NCI-H146 (cell line): ENCODE measurements around the gene LAG3.

ENCODE experiments used
- DNase-seq: peaks from one replicate; lab custom pipeline; 2025; lab: John Stamatoyannopoulos, UW

The LAG3 gene

GRCh38 chr12:6790496-6791150, 18.3 kb downstream of the LAG3 start:
- DNase-seq = no peak

GRCh38 chr12:6791931-6792520, 19.7 kb downstream of the LAG3 start:
- no peak for DNase-seq

- DNase-seq = no peak
These were observed 20.3 kb downstream of the LAG3 start for GRCh38 chr12:6792522-6793201.

DNA sequence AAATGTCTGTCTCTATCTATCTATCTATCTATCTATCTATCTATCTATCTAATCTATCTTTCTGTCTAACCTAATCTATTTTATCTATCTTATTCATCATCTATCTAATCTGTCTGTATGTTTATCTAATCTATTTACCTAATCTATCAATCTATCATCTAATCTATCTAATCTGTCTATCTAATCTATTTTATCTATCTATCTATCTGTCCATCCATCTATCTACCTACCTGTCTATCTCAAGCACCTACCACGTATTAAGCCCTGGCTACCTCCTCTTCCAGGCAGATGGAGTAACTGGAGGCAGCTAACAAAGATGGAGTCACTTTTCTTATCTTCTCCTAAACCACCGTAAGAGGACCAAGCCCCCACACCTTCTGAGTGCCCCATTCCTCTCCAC, 22.8 kb downstream of the LAG3 start:
- DNase-seq = no peak

GRCh38 chr12:6796576-6796975, 24.3 kb downstream of the LAG3 start:
- no peak for DNase-seq

DNA sequence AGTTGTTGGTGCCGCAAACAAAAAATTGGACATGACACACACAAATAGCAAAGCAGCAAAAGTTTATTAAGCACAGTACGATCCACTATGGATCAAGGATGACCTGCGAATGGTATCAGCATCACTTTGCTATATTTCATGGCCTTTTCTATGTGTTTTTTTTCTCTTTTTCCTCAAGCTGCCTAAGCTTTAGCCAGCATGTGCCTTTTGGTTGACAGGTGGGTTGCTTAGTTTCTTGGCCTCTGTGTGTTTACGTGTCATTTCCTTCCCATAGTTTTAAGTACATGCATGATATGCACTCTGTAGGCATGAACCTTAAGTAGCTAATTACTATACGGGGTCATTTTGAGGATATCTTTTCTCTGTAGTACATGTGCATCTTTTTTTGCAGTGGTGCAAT, 26.8 kb downstream of the LAG3 start:
- DNase-seq = no peak

- no peak for DNase-seq
These were observed 34.9 kb downstream of the LAG3 start for GRCh38 chr12:6807170-6807569.

- DNase-seq = no peak
These were observed 36.7 kb downstream of the LAG3 start for GRCh38 chr12:6809056-6809455.

- DNase-seq = no peak
These were observed 38.4 kb downstream of the LAG3 start for GRCh38 chr12:6810758-6811157.

- no peak for DNase-seq
These were observed 41.0 kb downstream of the LAG3 start for GRCh38 chr12:6813363-6813762.

GRCh38 chr12:6816598-6816997, 44.3 kb downstream of the LAG3 start:
- DNase-seq = no peak

- no peak for DNase-seq
These were observed 44.8 kb downstream of the LAG3 start for GRCh38 chr12:6817098-6817497.

DNA sequence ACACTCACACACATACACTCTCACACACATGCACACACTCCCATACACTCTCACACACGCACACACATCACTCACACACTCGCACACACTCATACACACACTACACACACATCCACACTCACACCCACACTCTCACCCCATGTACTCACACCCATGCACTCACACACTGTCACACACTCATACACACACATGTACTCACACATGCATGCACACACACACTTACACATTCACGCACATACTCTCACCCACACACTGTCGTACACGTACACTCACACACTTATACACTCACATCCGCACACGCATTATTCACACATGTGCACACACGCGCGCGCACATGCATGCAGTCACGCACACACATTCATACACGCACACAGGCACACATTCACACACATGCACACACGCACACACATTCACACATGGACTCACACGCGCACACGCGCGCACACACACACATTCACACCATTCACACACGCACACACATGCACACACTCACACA, 45.4 kb downstream of the LAG3 start:
- no peak for DNase-seq

DNA sequence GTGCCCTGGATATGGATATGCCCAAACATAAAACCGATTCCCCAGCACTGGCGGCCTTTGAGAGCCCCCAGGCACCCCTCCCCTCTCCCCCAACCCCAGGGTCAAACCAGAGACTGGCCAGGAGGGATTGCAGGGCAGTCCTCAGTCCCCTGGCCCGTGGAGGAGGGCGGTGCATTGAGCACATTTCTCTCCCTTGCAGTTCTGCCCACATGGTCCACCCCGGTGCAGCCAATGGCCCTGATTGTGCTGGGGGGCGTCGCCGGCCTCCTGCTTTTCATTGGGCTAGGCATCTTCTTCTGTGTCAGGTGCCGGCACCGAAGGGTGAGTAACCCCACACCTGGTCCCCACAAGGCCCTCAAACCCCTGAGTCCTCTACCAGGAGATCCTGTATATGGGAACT, 45.9 kb downstream of the LAG3 start:
- no peak for DNase-seq

DNA sequence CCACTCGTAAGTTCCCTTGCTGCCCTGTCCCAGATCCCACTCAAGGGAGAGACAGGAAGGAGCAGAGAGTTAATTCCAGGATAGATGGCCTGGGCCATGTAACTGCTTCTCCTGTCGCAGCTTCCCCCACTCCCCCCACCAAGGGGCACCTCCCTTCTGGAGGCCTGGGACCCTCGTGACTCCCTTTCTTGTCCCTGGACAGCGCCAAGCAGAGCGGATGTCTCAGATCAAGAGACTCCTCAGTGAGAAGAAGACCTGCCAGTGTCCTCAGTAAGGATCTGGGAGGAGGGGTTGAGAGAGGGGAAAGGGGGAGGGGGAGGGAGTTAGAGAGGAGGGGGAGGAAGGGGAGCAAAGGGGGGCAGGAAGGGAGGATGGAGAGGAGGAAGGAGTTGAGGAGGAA, 46.3 kb downstream of the LAG3 start:
- DNase-seq = no peak

DNA sequence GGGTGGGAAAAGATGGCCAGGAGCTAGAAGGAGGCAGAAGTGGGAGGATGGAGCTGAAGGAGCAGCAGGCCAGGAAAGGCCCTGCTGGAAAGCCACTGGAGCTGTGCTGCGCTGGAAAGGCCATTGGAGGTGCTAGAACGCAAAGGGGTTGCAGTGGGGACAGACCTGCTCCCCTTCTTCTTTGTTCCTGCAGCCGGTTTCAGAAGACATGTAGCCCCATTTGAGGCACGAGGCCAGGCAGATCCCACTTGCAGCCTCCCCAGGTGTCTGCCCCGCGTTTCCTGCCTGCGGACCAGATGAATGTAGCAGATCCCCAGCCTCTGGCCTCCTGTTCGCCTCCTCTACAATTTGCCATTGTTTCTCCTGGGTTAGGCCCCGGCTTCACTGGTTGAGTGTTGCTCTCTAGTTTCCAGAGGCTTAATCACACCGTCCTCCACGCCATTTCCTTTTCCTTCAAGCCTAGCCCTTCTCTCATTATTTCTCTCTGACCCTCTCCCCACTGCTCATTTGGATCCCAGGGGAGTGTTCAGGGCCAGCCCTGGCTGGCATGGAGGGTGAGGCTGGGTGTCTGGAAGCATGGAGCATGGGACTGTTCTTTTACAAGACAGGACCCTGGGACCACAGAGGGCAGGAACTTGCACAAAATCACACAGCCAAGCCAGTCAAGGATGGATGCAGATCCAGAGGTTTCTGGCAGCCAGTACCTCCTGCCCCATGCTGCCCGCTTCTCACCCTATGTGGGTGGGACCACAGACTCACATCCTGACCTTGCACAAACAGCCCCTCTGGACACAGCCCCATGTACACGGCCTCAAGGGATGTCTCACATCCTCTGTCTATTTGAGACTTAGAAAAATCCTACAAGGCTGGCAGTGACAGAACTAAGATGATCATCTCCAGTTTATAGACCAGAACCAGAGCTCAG, 47.0 kb downstream of the LAG3 start:
- DNase-seq = no peak

DNA sequence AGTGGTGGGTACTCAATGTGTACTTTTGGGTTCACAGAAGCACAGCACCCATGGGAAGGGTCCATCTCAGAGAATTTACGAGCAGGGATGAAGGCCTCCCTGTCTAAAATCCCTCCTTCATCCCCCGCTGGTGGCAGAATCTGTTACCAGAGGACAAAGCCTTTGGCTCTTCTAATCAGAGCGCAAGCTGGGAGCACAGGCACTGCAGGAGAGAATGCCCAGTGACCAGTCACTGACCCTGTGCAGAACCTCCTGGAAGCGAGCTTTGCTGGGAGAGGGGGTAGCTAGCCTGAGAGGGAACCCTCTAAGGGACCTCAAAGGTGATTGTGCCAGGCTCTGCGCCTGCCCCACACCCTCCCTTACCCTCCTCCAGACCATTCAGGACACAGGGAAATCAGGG, 47.8 kb downstream of the LAG3 start:
- DNase-seq = no peak

- peak; percentile 87 for DNase-seq
These were observed 49.5 kb downstream of the LAG3 start, which contains the start of gene GPR162 for GRCh38 chr12:6821591-6822425. TSS of gene GPR162 (plus strand) at chr12:6821821. CDS start at chr12:6823899, 2,078 bp downstream.

DNA sequence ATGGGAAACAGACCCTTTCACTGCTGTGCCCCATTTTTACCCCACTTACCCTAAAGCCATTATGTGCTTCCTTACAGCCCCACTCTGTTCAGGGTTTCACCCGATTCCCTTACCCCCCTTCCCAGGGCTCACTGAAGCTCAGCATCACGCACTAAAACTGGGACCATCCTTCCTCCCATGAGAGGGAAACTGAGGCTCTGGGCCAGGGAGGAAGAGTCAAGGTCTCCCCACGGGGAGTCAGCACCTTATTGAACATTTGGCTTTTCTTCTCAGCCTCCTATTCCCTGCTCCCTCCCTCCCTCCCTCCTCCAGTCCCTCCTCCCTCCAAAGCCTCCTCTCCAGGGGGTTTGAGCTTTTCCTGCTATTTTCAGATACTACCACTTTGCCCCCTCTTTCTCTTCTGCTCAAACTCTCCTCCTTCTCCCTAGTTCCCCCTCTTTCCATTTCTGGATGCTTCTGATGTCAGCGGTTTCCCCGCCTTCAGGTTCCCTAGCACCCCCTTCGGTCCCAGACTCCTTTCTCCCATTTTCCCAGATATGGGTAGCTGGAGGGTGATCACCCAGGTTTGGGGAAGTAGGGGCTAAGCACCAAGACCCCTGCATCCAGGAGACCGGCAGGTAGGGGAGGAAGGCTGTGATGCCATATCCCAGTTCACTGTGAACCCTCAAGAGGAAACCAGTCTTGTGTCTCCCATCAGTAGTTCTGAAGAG, 50.3 kb downstream of the LAG3 start:
- no peak for DNase-seq
